ENCODE results near the gene FAM184B.

The FAM184B gene

GRCh38 chr4:17595471-17596005, 185.9 kb downstream of the FAM184B start:
- no peak overlapping the region for H3K4me3 ChIP-seq (ENCODE audit: low read depth, low read length)
- TF ChIP-seq CTCF (IDR thresholded peaks at IDR 0.05; ENCODE audit: low read depth, low read length), result no peak
- DNase-seq (ENCODE audit: low read depth, low spot score), result no peak
- in situ Hi-C loops (cut with HindIII; ENCODE audit: low sequenced_read_pairs), result no loop called here

GRCh38 chr4:17589355-17589754, 192.1 kb downstream of the FAM184B start:
- TF ChIP-seq CTCF (IDR thresholded peaks at IDR 0.05; ENCODE audit: low read depth, low read length), result no peak
- in situ Hi-C loops (cut with HindIII; ENCODE audit: low sequenced_read_pairs), result no loop called here
- DNase-seq (ENCODE audit: low read depth, low spot score), result no peak
- no peak overlapping the region for H3K4me3 ChIP-seq (ENCODE audit: low read depth, low read length)

GRCh38 chr4:17587094-17587822, 194.2 kb downstream of the FAM184B start:
- no peak for TF ChIP-seq CTCF (IDR thresholded peaks at IDR 0.05; ENCODE audit: low read depth, low read length)
- H3K4me3 ChIP-seq (ENCODE audit: low read depth, low read length), result no peak overlapping the region
- DNase-seq (ENCODE audit: low read depth, low spot score), result peak; percentile 12
- in situ Hi-C loops (cut with HindIII; ENCODE audit: low sequenced_read_pairs), result no loop called here

GRCh38 chr4:17584521-17585213, 196.8 kb downstream of the FAM184B start:
- no peak overlapping the region for H3K4me3 ChIP-seq (ENCODE audit: low read depth, low read length)

GRCh38 chr4:17583941-17584340, 197.5 kb downstream of the FAM184B start:
- TF ChIP-seq CTCF (IDR thresholded peaks at IDR 0.05; ENCODE audit: low read depth, low read length), result no peak
- H3K4me3 ChIP-seq (ENCODE audit: low read depth, low read length), result no peak overlapping the region
- in situ Hi-C loops (cut with HindIII; ENCODE audit: low sequenced_read_pairs), result no loop called here
- no peak for DNase-seq (ENCODE audit: low read depth, low spot score)

More at GRCh38 chr4:17584521-17585213, 196.8 kb downstream of the FAM184B start:
- in situ Hi-C loops (cut with HindIII; ENCODE audit: low sequenced_read_pairs), result no loop called here
- DNase-seq (ENCODE audit: low read depth, low spot score), result no peak
- no peak for TF ChIP-seq CTCF (IDR thresholded peaks at IDR 0.05; ENCODE audit: low read depth, low read length)

GRCh38 chr4:17583276-17583675, 198.1 kb downstream of the FAM184B start:
- in situ Hi-C loops (cut with HindIII; ENCODE audit: low sequenced_read_pairs), result no loop called here
- no peak for TF ChIP-seq CTCF (IDR thresholded peaks at IDR 0.05; ENCODE audit: low read depth, low read length)
- no peak for DNase-seq (ENCODE audit: low read depth, low spot score)
- H3K4me3 ChIP-seq (ENCODE audit: low read depth, low read length), result no peak overlapping the region
